ENCODE data around the gene BPIFB2.

- no peak for TF ChIP-seq CTCF (conservative IDR thresholded peaks at IDR 0.05)
- no peak for TF ChIP-seq ZFX (IDR thresholded peaks at IDR 0.05)
These were observed 15.4 kb downstream of the BPIFB2 start for GRCh38 chr20:33022694-33023438.

Data from C4-2B (cell line).